Measurements from ENCODE around the gene NCOA5. TPM values are rescaled to one million over a fixed set of nuclear protein-coding genes. Genes with fewer than 3 reads are reported as not detected.

NCOA5 gene
- total and polyA plus RNA-seq, 7 donors: 8.8 to 17.3 (median 11.4) TPM

DNA sequence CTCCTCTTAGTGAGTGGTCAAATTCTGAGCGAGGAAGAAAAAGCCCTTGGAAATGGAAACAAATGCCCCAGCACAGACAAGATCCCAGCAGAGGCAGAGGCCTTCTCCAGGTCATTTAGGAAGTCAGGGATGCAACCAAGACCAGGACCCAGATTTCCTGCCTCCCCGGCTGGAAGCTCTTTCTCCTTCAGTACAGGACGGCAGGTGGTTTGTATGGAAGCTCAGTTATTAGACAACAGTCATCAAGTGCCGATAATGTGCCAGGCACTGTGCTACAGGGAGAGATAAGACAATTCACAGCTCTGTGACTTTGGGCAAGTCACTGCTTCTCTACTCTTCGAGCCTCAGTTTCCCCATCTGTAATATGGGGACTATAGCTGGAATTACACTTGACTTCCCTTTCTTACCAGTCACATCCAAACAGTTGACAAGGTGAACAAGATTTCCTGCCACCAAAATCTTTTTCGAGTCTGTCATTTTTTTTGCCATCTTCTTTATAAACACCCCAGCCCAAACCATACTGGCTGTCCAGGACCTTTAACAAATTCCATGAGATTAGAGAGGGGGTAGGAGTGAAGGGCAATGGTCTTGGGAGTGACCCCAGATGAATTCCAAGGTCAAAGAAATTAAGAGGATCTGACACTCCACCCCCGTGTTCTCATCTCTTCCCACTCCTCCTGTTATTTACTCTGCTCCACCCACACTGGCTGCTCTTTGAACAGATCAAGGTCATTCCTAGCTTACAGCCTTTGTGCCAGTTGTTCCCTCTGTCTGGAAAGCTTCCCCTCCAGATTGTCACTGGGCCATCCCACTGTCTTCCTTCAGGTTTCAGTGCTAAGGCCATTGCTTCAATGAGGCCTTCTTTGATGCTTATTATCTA lies 75.0 kb downstream of the NCOA5 start:
- Histone ChIP-seq H3K27ac (no peak overlapping the region), H3K36me3 (ENCODE audit: insufficient read depth in 1 of 2, low read depth in 1 of 2) (no peaks in the 10 kb centered on the region), H3K27me3 (ENCODE audit: insufficient read depth in 3 of 3, low read length in 2 of 3) (peaks cover 0 to 92% (median 33%) of the 10 kb centered on the region in 3 donors), H3K9me3 (no peaks in the 10 kb centered on the region), H3K4me1 (peaks cover 6% of the 10 kb centered on the region), H3K4me3 (no peak overlapping the region)
- ATAC-seq: no peak
- TF ChIP-seq, protein P1, sequence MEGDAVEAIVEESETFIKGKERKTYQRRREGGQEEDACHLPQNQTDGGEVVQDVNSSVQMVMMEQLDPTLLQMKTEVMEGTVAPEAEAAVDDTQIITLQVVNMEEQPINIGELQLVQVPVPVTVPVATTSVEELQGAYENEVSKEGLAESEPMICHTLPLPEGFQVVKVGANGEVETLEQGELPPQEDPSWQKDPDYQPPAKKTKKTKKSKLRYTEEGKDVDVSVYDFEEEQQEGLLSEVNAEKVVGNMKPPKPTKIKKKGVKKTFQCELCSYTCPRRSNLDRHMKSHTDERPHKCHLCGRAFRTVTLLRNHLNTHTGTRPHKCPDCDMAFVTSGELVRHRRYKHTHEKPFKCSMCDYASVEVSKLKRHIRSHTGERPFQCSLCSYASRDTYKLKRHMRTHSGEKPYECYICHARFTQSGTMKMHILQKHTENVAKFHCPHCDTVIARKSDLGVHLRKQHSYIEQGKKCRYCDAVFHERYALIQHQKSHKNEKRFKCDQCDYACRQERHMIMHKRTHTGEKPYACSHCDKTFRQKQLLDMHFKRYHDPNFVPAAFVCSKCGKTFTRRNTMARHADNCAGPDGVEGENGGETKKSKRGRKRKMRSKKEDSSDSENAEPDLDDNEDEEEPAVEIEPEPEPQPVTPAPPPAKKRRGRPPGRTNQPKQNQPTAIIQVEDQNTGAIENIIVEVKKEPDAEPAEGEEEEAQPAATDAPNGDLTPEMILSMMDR (IDR thresholded peaks at IDR 0.05): no peak
- no peak for DNase-seq
- 45 to 61% (median 51%) methylated on average over 7 of the region's 7 CpGs for WGBS, 3 donors
- intact Hi-C loops (cut with DNase I): loop anchor here in 1 of 2 donors (5.0 kb wide), 1 partner anchor 328 kb away; no protein-coding TSS in a partner anchor

DNA sequence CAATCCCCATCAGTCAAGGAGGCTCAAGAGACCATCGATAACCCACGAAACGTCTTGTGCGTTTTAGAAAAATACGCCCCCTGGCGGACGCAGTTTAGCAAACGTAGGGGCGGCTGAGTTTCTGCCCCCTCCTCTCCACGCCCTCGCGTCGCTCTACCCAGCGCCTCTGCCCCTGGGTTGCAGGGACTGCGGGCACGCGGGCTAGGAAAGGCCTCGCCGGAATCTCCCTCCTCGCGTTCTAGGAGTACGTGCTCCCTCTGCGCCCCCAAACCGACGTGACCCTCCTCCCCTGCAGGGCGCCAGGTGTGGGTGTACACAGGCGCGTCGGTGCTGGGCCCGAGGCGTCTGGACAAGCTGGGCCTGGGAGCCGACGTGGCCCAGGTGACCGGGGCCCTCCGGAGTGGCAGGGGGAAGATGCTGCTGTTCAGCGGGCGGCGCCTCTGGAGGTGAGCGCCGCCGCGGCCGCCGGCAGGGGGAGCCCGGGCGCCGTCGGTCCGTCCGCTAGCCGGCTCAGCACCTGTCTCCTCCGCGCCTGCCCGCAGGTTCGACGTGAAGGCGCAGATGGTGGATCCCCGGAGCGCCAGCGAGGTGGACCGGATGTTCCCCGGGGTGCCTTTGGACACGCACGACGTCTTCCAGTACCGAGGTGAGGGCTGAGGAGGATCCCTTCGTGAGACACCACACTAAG lies 75.8 kb downstream of the NCOA5 start:
- no peak overlapping the region for H3K27ac ChIP-seq
- peak; percentile 77 to 87 (median 78) for ATAC-seq
- H3K4me3 ChIP-seq: no peak overlapping the region
- H3K4me1 ChIP-seq: peaks cover 6% of the 10 kb centered on the region
- peaks cover 0 to 95% (median 31%) of the 10 kb centered on the region in 3 donors for H3K27me3 ChIP-seq (ENCODE audit: insufficient read depth in 3 of 3, low read length in 2 of 3)
- intact Hi-C loops (cut with DNase I): loop anchor here in 1 of 2 donors (5.0 kb wide), 1 partner anchor 328 kb away; no protein-coding TSS in a partner anchor
- peak in 1 of 2 donors; percentile 46 for DNase-seq
- no peaks in the 10 kb centered on the region for H3K9me3 ChIP-seq
- WGBS, 3 donors: 1 to 2% (median 1%) methylated on average over 51 to 67 of the region's 67 CpGs
- H3K36me3 ChIP-seq (ENCODE audit: insufficient read depth in 1 of 2, low read depth in 1 of 2): no peaks in the 10 kb centered on the region
- TF ChIP-seq, protein P1 (IDR thresholded peaks at IDR 0.05): peak; percentile 65

DNA sequence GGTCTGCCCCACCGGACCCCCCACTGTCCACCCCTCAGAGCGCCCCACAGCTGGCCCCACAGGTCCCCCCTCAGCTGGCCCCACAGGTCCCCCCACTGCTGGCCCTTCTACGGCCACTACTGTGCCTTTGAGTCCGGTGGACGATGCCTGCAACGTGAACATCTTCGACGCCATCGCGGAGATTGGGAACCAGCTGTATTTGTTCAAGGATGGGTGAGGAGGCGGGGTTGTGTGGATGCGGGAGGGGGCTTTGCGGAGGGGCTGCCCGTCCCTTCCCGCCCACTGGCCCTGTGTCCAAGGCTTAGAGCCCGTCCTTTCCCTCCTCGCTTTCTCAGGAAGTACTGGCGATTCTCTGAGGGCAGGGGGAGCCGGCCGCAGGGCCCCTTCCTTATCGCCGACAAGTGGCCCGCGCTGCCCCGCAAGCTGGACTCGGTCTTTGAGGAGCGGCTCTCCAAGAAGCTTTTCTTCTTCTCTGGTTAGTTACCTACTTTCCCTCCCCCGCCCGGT lies 76.4 kb downstream of the NCOA5 start:
- TF ChIP-seq, protein P1 (IDR thresholded peaks at IDR 0.05): no peak
- intact Hi-C loops (cut with DNase I): loop anchor here in 1 of 2 donors (5.0 kb wide), 1 partner anchor 329 kb away; no protein-coding TSS in a partner anchor
- WGBS, 3 donors: 12 to 18% (median 15%) methylated on average over 26 to 29 of the region's 29 CpGs

DNA sequence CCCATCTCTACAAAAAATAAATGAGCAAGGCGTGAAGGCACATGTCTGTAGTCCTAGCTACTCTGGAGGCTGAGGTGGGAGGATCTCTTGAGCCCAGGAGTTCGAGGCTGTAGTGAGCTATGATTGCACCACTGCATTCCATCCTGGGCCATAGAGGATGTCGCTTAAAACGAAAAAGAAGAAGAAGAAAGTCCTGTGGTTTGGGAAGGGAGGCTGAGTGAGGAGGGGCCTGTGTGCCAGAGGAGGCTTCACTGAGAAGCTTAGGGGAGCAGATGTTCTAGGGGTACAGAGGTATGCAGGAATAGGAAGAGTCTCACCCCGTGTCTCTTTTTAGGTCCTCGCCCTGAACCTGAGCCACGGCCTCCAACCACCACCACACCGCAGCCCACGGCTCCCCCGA lies 76.8 kb downstream of the NCOA5 start:
- Histone ChIP-seq H3K27me3 (ENCODE audit: insufficient read depth in 3 of 3, low read length in 2 of 3) (peaks cover 0 to 91% (median 35%) of the 10 kb centered on the region in 3 donors), H3K4me3 (no peak overlapping the region), H3K27ac (no peak overlapping the region), H3K9me3 (no peaks in the 10 kb centered on the region), H3K36me3 (ENCODE audit: insufficient read depth in 1 of 2, low read depth in 1 of 2) (no peaks in the 10 kb centered on the region), H3K4me1 (peaks cover 6% of the 10 kb centered on the region)
- no peak for DNase-seq
- TF ChIP-seq, protein P1 (IDR thresholded peaks at IDR 0.05): no peak
- intact Hi-C loops (cut with DNase I): loop anchor here in 1 of 2 donors (5.0 kb wide), 1 partner anchor 329 kb away; no protein-coding TSS in a partner anchor
- ATAC-seq: no peak
- WGBS, 3 donors: 54 to 56% (median 54%) methylated on average over 9 to 10 of the region's 10 CpGs

More for the DNA sequence above, 76.4 kb downstream of the NCOA5 start:
- Histone ChIP-seq H3K36me3 (ENCODE audit: insufficient read depth in 1 of 2, low read depth in 1 of 2) (no peaks in the 10 kb centered on the region), H3K27me3 (ENCODE audit: insufficient read depth in 3 of 3, low read length in 2 of 3) (peaks cover 0 to 92% (median 35%) of the 10 kb centered on the region in 3 donors), H3K9me3 (no peaks in the 10 kb centered on the region), H3K27ac (no peak overlapping the region), H3K4me3 (no peak overlapping the region), H3K4me1 (peaks cover 6% of the 10 kb centered on the region)
- ATAC-seq: no peak
- no peak for DNase-seq
